Cerebellar nuclear complex (tissue), 1 donor: ENCODE measurements around the gene PHF21B.

ENCODE experiments used
- DNase-seq, 2 experiments: peaks; one replicate each; lab custom pipeline; 2025; lab: John Stamatoyannopoulos, UW

The PHF21B gene

GRCh38 chr22:44840611-44841322 is 169.0 kb downstream of the PHF21B start:
- no peak for DNase-seq

- no peak for DNase-seq
Observed at GRCh38 chr22:44839721-44840120, 170.1 kb downstream of the PHF21B start.

GRCh38 chr22:44839061-44839460 is 170.7 kb downstream of the PHF21B start:
- no peak for DNase-seq

GRCh38 chr22:44838316-44839016 is 171.3 kb downstream of the PHF21B start:
- no peak for DNase-seq

- DNase-seq, result no peak
Observed at GRCh38 chr22:44837481-44837880, 172.3 kb downstream of the PHF21B start.

GRCh38 chr22:44834065-44834464 is 175.7 kb downstream of the PHF21B start:
- no peak for DNase-seq

- no peak for DNase-seq
Observed at GRCh38 chr22:44831885-44832284, 177.9 kb downstream of the PHF21B start.
